SH-SY5Y (cell line): ENCODE data around the gene GPRIN3.

Experiments used
- GATA2 ChIP-seq: IDR thresholded peaks from 2 replicates; pipeline ENCODE4 v1.6.1; 2011; ENCODE audit warnings: mild to moderate bottlenecking, low read depth, low read length
- GATA3 ChIP-seq: IDR thresholded peaks from 2 replicates; pipeline ENCODE4 v1.6.1; 2011; ENCODE audit warnings: low read depth, mild to moderate bottlenecking, low read length, moderate library complexity

DNA sequence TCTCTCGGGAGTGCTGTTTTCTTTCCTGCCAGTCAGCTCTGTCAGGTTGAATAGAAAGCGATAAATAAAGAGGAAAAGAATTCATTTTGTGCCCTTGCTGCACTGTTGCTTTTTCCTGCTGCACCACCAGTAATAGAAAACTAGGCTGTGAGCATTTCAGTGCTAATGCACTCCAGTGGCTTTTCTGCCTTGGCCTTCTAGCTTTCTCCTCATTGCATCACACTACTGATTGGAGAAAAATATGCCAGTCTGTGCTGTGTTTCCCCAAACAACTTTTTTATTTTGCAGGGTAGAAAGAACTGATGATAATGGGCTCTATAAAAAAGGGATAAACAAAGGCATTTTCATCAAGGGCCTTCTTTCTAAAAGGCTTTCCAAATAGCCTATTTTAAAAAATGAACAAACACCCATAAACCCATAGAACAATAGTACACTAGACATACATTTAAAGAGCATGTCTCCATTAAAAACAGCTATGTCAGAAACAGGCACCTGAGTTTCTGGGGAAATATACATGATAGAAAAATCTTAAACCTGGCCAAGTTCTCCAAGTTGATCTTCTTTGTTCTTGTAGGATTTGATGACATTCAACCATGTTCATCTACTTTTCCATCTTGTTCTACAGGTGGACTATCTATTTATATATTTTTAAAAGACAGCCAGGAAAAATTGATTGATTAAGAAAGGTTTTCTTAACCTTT is 86.3 kb downstream of the GPRIN3 start:
- TF ChIP-seq GATA2 (no peak), GATA3 (no peak)
